ENCODE data around the gene SERPINA3.
"Not testable (repeated sequence)": the region's sequence is repeated elsewhere in the genome, so short reads cannot be mapped to it uniquely, and the experiment has no call there.

Gene SERPINA3

DNA sequence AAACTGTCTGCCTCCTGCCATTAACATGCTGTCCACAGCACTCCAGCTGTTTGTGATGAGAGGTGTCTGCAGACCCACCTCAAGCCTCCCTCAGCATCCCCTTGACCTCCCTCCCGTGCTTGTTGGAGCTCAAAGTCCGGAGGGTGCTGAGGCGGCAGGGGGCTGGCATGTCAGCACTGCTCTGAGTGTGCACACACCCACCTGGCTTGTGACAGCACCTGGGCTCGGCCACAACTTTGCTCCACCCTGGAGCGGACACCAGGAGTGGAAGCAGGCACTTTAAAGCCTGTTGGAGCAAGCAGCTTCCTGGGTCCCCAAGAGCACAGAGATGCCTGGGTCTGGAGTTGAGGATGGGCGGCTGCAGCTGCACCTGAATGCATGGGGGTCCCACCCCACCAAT, 20.9 kb downstream of the SERPINA3 start:
- DNase-seq = no peak

GRCh38 chr14:94635154-94635553, 23.0 kb downstream of the SERPINA3 start:
- no peak for DNase-seq

- DNase-seq = no peak
Observed at GRCh38 chr14:94636744-94637412, 24.7 kb downstream of the SERPINA3 start.

DNA sequence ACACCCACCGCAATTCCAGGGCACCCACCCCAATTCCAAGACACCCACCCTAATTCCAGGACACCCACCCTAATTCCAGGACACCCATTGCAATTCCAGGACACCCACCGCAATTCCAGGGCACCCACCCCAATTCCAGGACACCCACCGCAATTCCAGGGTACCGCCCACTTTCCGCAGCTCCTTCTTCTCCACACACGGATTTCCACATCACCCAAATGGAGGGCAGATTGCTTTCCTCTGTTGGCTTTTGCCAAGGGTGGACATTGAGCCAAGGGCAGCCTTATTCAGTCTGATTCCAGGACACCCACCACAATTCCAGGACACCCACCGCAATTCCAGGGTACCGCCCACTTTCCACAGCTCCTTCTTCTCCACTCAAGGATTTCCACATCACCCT, 25.6 kb downstream of the SERPINA3 start:
- not testable (repeated sequence) for DNase-seq

DNA sequence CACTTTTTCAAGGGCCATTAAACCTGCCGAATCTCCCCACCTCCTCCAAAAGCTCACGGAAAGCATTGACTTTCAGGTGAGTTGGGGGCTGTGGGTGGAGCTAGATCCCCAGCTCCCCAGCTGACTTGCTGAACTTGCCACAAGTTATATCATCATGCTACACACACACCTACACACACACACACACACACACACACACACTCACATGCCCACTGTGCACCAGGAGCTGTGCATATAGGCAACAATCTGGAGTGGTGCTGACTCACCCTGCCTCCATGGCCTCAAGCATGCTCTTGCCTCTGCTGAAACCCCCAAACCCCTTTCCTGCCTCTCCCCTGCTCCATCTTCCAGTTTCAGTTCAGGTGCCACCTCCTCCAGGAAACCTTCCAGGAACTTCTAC, 26.1 kb downstream of the SERPINA3 start:
- DNase-seq = no peak

- DNase-seq = no peak
Observed at GRCh38 chr14:94638961-94639817, 27.0 kb downstream of the SERPINA3 start.

DNA sequence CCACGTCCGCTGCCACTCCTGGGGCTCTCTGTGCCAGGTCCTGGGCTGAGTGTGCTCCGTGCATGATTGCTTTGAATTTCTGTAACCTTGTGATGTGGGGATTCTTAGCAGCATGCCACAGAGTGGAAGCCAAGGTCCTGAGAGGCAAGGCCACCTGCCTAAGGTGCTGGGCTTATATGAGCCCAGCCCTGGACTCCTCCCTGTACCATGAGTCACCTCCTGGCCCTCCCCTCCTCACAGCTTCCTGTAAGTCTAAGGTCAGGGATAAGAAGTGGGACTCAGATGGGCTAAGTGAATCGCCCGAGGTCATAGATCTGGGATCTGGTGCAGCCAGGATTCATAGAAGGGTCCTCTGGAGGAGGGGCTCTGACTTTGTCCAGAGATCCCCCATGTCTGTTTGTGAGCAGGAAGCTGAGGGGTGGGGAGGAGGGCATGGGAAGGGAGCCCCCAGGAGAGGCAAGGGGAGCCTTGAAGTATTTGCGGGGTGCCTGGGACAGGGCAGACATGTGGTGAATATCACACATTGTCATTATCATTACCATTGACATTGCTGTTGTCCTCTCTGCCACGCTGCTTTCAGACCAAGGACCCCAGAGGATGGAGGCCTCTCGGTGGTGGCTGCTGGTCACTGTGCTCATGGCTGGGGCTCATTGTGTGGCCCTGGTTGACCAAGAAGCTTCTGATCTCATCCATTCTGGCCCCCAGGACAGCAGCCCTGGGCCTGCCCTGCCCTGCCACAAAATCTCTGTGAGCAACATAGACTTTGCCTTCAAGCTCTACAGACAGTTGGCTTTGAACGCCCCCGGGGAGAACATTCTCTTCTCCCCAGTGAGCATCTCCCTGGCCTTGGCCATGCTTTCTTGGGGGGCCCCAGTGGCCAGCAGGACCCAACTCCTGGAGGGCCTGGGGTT, 28.8 kb downstream of the SERPINA3 start:
- DNase-seq = no peak

- no peak for DNase-seq
Observed at GRCh38 chr14:94641632-94641955, 29.4 kb downstream of the SERPINA3 start.

GRCh38 chr14:94643316-94644101, 31.3 kb downstream of the SERPINA3 start:
- no peak for DNase-seq

DNA sequence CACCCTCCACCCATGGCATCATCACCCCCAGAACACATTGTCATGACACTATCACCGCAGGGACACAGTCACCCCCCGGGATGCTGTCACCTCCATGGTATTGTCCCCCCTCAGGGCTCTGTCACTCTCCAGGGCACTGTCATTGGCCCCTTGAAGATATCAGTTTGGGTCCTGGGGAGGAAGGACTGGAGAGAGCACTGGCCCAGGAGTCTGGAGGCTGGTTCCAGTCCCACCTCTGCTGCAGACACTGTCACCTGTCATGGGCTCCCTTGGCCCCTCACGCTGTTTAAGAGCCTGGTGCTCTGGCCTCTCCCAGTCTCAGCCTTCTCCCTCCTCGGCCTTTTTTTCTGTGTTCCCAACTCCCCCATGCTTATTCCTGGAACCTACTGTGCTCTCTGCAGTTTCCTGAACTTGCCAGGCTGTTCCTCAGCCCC, 31.9 kb downstream of the SERPINA3 start:
- no peak for DNase-seq

DNA sequence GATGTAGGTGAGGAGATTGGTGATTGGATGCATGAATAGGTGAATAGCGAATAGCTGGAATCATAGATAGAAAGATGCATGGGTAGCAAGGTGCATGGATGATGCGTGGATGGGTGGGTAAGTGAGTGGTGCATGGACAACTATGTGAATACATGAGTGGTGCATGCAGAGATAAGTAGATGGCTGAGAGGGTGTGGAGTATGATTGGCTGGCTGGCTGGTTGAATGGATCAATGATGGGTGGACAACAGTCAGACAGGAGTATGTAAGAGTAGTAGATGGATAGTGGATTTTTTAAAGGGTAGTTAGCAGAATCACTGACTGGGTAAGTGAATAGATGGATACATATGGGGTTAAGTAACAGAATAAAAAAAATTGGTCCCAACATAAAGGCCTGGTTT, 33.9 kb downstream of the SERPINA3 start:
- DNase-seq = no peak

DNA sequence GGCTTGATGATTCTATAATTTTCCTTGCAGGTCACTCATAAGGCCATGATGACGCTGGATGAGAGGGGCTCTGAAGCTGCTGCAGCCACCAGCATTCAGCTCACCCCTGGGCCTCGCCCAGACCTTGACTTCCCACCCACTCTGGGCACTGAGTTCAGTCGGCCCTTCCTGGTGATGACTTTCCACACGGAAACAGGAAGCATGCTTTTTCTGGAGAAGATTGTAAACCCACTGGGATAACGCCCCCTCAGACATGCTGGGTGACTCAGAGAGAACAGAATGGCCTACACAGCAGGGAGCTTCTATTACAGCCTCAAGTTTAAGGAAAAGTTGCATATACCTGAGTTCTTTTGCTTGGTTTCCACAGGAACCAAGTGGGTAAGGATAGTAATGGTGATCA, 34.3 kb downstream of the SERPINA3 start:
- DNase-seq = peak; percentile 73

GRCh38 chr14:94648801-94649200, 36.6 kb downstream of the SERPINA3 start:
- DNase-seq = no peak

DNA sequence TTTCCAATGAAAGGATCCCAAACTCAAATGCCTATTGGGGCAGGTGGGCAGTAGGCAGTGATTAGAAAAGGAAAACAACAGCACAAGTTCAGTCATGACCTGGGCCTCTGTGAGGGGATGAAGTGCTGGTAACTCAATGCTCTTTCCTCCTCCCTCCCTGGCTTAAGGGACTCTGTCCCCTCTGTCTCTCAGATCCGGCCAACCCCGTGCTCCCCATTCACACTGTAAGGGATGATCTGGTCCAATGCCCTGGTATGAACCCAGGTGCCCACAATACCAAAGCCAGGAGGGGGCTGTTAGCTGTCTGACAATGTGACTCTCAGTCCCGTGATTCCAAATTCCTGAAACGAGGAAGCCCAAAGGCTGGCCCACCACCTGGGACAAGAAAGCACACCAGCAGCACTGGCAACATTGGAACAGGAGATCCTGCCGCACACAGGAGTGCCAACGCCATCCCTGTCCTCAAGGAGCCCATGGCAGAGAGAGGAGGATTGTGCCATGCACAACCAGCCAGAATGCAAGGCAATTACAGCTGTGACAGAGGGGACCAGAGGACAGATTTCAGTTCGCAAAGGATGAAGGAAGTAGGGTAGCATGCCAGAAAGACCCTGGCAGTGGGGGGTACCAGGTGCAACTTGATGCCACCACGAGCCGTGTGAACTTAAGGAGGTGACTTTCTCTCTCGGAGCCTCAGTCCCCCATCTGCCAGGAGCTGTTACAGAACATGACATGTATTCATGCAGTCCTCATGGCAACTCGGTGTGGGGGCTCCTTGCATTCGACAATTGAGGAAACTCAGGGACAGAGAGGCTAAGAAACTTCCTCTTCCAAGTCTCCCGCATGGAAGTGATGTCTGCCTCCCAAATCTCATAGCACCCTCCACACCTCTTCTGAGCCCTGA, 37.6 kb downstream of the SERPINA3 start:
- DNase-seq = no peak

DNA sequence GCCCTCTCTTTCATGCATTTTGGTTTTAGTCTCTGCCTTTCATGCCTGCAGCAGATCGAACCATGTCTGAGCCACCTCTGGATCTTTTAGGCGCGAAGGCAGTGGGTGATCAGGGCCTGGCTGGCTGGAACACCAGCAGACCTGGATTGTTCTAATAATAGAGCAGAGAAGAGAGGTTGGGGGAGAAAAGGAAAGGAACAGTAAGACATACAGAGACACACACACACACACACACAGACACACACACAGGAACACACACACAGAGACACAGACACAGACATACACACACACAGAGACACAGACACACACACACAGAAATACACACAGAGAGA, 38.2 kb downstream of the SERPINA3 start:
- DNase-seq = no peak

DNA sequence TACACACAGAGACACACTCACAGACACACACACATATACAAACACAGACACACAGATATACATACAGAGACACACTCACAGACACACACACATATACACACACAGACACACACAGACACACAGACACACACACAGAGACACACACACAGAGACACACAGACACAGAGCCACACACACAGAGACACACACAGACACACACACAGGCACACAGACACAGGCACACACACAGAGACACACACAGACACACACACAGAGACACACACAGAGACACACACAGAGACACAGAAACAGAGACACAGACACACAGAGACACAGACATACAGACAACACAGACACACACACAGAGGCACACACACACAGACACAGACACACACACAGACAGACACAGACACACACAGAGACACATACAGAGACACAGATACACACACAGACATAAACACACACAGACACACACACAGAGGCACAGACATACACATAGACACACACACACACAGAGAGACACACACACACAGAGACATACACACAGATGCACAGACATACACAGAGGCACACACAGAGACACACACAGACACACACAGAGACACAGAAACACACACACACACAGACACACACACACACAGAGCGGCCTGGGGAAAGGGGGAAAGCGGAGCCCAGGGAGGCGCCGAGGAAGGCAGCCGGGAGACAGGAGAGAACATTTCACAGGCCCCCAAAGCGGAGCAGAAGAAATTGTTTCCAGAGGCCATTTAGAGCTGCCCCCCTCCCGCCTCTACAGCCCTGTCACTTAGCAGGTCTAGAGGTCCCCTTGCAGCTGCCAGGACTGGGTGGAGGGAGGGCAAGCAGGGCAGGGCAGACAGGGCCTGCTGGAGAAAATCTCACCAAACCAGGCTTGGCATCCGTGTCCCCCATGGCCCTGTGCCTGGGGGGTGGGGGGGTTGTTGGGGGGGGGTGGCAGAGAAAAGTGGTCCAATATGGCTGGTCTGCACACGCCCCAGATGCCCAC, 38.9 kb downstream of the SERPINA3 start:
- DNase-seq = no peak

DNA sequence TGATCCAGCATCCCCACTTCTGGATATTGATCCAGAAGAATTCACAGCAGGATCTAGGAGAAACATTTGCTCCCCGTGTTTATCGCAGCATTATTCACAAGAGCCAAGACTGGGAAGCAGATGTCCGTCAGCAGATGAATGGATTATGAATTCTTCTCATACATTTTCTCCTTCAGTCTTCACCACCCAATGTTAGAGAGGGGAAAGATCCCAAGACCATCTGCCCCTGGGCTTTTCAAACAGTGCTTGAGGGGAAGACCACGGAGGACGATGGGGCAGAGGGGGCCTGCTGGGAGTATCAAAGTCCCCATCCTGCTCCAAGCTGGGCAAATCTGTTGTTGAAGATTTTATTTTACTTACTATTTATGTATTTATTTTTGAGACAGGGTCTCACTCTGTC, 41.1 kb downstream of the SERPINA3 start:
- DNase-seq = no peak

DNA sequence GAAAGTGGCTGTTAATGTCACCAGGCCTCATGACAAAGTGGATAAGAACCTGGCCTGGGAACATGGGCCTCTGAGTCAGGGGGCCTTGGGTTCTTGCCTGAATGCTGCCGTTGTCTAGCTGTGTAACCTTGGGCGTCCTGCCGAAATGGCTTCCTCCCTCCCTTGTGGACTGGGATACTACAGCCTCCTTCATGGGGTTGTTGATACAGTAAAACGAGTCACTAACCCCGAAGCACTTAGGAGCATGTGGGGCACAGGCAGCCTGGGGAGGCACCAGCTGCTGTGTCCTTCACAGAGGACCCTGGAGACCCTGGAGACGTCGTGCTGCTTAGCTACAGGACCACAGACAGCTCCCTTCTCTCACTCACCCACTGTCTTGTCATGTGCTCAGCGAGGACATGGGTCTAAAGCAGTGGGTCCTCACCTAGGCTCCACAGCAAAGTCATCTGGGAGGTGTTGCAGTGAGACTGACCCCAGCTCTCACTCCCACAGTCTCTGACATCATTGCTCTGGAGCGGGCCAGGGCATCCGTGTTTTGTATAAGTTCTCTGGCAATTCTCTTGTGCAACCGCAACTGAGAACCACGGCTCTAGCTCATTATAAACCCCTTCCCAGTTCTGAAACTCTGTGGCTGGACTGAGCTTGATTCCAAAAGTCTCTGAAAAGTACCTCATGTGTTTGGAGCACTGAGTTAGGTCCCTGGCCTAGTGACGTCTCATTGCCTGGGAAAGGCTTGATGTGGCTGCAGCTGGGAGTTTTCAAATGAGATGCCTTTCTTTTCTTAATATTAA, 42.1 kb downstream of the SERPINA3 start:
- DNase-seq = peak; percentile 22

- DNase-seq = no peak
Observed at GRCh38 chr14:94655169-94655710, 43.0 kb downstream of the SERPINA3 start.
